HG03558 (cell line): ENCODE results near the gene BAIAP3.

Source experiments
- ATAC-seq: cut with Tn5 transposase; IDR thresholded peaks from one replicate; pipeline ENCODE4 v1.9.1; 2021; ENCODE audit warnings: moderate number of reproducible peaks; ENCODE audit not compliant: unreplicated experiment; ENCODE audit errors: extremely low read depth

Gene BAIAP3

GRCh38 chr16:1381612-1382406 lies 48.4 kb downstream of the BAIAP3 start:
- ATAC-seq = no peak

GRCh38 chr16:1383556-1383955 lies 50.1 kb downstream of the BAIAP3 start:
- no peak for ATAC-seq

GRCh38 chr16:1385232-1385631 lies 51.8 kb downstream of the BAIAP3 start:
- ATAC-seq = no peak

GRCh38 chr16:1387331-1387730 lies 53.9 kb downstream of the BAIAP3 start:
- ATAC-seq = no peak

GRCh38 chr16:1389762-1390161 lies 56.3 kb downstream of the BAIAP3 start:
- no peak for ATAC-seq

- ATAC-seq = no peak
These were observed 56.9 kb downstream of the BAIAP3 start for GRCh38 chr16:1390239-1390779.

GRCh38 chr16:1392826-1393225 lies 59.4 kb downstream of the BAIAP3 start:
- no peak for ATAC-seq

- ATAC-seq = no peak
These were observed 60.2 kb downstream of the BAIAP3 start for GRCh38 chr16:1393613-1394176.

GRCh38 chr16:1394367-1394951 lies 61.0 kb downstream of the BAIAP3 start:
- ATAC-seq = no peak

- ATAC-seq = no peak
These were observed 62.1 kb downstream of the BAIAP3 start for GRCh38 chr16:1395444-1396031.

GRCh38 chr16:1397779-1398178 lies 64.3 kb downstream of the BAIAP3 start:
- no peak for ATAC-seq

- no peak for ATAC-seq
These were observed 64.9 kb downstream of the BAIAP3 start for GRCh38 chr16:1398351-1398750.
